Suprapubic skin (tissue), 4 donors: Measurements from ENCODE around the gene NR2E1.

Experiments
- POLR2A ChIP-seq, 2 donors: fragments of 450-650 bp; IDR thresholded peaks; one replicate each; pipeline ENCODE4 v1.6.1; 2017; ENCODE audit warnings: antibody characterized with exemption in 2 of 2, mild to moderate bottlenecking in 2 of 2, moderate library complexity in 2 of 2
- POLR2AphosphoS5 ChIP-seq, 3 donors: sonication (generic); formaldehyde crosslinking; IDR thresholded peaks; one replicate each; pipeline ENCODE4 v1.6.1; 2017; ENCODE audit warnings: antibody characterized with exemption in 3 of 3
- TF ChIP-seq, protein P1 (sequence below), 2 donors: fragments of 200-600 bp in 1 of 2; fragments of 450-650 bp in 1 of 2; sonication (generic) in 1 of 2; IDR thresholded peaks; one replicate each; pipeline ENCODE4 v1.5.1; 2016 to 2019; ENCODE audit warnings: antibody characterized with exemption in 2 of 2, mild to moderate bottlenecking in 1 of 2, moderate library complexity in 1 of 2

DNA sequence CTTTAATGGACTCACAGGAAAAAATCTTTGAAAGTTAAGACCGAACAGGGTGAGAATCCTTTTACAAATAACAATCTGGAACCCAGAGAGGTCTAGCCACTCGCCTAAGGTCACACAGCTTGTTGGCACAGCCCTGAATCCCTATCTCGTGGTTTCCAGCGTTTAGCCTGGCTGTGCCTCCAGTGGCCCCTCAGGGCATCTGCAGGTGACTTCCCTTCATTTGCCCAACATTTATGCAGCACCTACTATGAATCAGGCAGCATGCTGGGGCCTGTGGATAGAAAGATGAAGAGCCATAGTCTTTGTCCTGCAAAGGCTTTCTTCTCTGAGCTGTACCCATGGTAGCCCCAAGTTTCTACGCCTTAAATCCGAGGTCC lies 2.6 kb upstream of the NR2E1 start:
- no peak for TF ChIP-seq POLR2A (IDR thresholded peaks at IDR 0.05)
- TF ChIP-seq, protein P1, sequence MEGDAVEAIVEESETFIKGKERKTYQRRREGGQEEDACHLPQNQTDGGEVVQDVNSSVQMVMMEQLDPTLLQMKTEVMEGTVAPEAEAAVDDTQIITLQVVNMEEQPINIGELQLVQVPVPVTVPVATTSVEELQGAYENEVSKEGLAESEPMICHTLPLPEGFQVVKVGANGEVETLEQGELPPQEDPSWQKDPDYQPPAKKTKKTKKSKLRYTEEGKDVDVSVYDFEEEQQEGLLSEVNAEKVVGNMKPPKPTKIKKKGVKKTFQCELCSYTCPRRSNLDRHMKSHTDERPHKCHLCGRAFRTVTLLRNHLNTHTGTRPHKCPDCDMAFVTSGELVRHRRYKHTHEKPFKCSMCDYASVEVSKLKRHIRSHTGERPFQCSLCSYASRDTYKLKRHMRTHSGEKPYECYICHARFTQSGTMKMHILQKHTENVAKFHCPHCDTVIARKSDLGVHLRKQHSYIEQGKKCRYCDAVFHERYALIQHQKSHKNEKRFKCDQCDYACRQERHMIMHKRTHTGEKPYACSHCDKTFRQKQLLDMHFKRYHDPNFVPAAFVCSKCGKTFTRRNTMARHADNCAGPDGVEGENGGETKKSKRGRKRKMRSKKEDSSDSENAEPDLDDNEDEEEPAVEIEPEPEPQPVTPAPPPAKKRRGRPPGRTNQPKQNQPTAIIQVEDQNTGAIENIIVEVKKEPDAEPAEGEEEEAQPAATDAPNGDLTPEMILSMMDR (IDR thresholded peaks at IDR 0.05) = no peak
- no peak for TF ChIP-seq POLR2AphosphoS5 (IDR thresholded peaks at IDR 0.05)
